ENCODE results near the gene LHPP. TPM values are rescaled to one million over a fixed set of nuclear protein-coding genes. Genes with fewer than 3 reads are reported as not detected.

Gene LHPP
- polyA plus RNA-seq, 2 of the 4 experiments (the other 2 are of a cell fraction), result 14.4 to 18.6 TPM

DNA sequence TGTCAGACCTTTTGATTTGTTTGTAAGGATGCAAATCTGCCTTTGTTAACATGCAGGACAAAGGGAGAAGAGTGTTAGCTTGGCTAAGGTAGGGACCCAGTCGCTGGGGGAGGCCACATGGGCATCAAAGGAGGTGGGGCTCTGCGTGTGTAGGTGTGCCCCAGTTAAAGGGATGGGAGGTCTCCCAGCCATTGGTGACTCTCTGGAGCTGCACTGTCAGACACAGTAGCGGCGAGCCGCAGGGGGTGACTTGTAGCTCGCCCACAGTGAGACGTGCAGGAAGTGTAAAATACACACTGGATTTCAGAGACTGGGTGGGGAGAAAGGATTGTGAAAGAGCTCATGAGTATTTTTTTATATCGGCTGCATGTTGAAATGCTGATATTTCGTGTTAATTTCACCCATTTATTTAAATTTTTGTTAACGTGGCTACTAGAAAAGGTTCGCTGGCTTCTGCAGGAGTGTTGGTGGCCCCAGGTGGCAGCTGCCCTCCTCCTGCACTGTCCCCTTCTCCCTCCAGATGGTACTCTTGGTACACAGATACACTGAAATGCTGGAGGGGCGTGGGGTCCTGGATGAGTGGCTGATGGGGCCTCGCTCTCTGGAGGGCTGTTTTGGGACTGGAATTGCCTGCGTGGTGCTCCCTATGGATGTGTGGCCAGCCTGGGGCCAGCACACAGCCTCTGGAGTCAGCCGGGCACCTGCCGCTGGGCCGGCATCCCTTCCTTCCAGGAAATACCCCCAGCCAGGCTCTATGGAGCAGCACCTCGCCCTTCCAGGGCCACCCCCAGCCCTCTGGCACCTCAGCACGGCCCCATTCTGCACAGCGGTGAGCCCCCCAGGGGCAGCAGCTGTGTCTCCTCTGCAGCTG, 59.2 kb downstream of the LHPP start:
- Histone ChIP-seq H3K4me3 (no peak overlapping the region), H3K9me3 (no peaks in the 10 kb centered on the region), H3K27ac (no peak overlapping the region), H3K4me2 (no peak overlapping the region), H3K4me1 (peaks cover 13% of the 10 kb centered on the region)
- ChIA-PET POLR2A (no interaction called here), CTCF (interaction anchor here (0.7 to 3.0 kb wide), 3 partner anchors 9 to 221 kb away, joined by 3 to 16 read pairs (median 3); no protein-coding TSS in a partner anchor)
- no peak for DNase-seq (ENCODE audit: low read depth in 1 of 2, low spot score in 1 of 2)
- WGBS (ENCODE audit: missing lambda C conversion rate), result 76% methylated on average over 12 of the region's 20 CpGs
- no peak for ATAC-seq
- no peak for FAIRE-seq
- TF ChIP-seq RAD21 (conservative IDR thresholded peaks at IDR 0.05 in 1 of 2, IDR thresholded peaks at IDR 0.05 in 1 of 2) (0 out of 5 replicates have a peak, but pooled peaks of 1 of the 2 experiments have one; percentile 17), EP300 (IDR thresholded peaks at IDR 0.05) (no peak)

DNA sequence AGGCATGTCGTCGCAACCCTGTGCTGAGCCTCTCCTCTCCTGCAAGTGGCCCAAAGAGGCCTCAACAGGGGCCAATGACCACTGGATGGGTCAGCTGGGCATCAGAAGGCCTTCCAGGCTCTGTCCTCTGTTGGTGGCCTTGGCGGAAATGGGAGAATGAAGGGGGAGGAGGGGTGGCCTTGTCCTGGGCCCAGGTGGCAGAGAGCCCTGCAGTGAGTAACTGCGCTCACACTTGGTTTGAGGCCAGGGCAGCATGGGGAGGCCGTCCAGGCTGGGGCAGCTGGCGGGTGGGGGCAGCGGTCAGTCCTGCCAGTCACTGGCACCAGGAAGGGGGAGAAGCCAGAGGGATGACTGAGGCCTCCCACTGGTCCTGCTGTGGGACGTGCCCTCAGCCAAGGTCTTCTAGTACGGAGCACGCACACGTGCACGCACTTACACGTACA, 59.8 kb downstream of the LHPP start:
- ChIA-PET CTCF (interaction anchor here (0.7 to 3.0 kb wide), 2 partner anchors 9 to 30 kb away, joined by 3 to 16 read pairs; no protein-coding TSS in a partner anchor), POLR2A (no interaction called here)
- FAIRE-seq (no peak), ATAC-seq (no peak), DNase-seq (ENCODE audit: low read depth in 1 of 2, low spot score in 1 of 2) (no peak)
- H3K9me3 ChIP-seq, result no peaks in the 10 kb centered on the region
- WGBS (ENCODE audit: missing lambda C conversion rate), result 96% methylated on average over 12 of the region's 13 CpGs
- H3K4me3 ChIP-seq, result no peak overlapping the region
- H3K4me1 ChIP-seq, result peaks cover 13% of the 10 kb centered on the region
- H3K27ac ChIP-seq, result no peak overlapping the region
- no peak overlapping the region for H3K4me2 ChIP-seq
- TF ChIP-seq POLR2A (IDR thresholded peaks at IDR 0.05; ENCODE audit: low read length) (no peak), JUNB (IDR thresholded peaks at IDR 0.05) (no peak), ESRRA (IDR thresholded peaks at IDR 0.05; ENCODE audit: borderline replicate concordance, low read length) (no peak), BHLHE40 (IDR thresholded peaks at IDR 0.05; ENCODE audit: low read depth, low read length) (no peak), NPAS2 (CRISPR knock-in tag; IDR thresholded peaks at IDR 0.05; ENCODE audit: borderline replicate concordance) (no peak), FOXS1 (CRISPR knock-in tag; IDR thresholded peaks at IDR 0.05) (no peak), EP300 (IDR thresholded peaks at IDR 0.05) (no peak), ZSCAN20 (CRISPR knock-in tag; IDR thresholded peaks at IDR 0.05) (no peak), HOXB5 (CRISPR knock-in tag; IDR thresholded peaks at IDR 0.05) (no peak), EHMT2 (IDR thresholded peaks at IDR 0.05; ENCODE audit: low read depth) (no peak), RARB (CRISPR knock-in tag; IDR thresholded peaks at IDR 0.05) (no peak), CEBPB (IDR thresholded peaks at IDR 0.05) (no peak), KDM1A (IDR thresholded peaks at IDR 0.05; ENCODE audit: low read depth) (no peak), ZFP36 (IDR thresholded peaks at IDR 0.05; ENCODE audit: borderline replicate concordance, partially characterized antibody) (no peak), PHF8 (IDR thresholded peaks at IDR 0.05; ENCODE audit: borderline replicate concordance, low read depth) (no peak)
- TF ChIP-seq, protein P1, sequence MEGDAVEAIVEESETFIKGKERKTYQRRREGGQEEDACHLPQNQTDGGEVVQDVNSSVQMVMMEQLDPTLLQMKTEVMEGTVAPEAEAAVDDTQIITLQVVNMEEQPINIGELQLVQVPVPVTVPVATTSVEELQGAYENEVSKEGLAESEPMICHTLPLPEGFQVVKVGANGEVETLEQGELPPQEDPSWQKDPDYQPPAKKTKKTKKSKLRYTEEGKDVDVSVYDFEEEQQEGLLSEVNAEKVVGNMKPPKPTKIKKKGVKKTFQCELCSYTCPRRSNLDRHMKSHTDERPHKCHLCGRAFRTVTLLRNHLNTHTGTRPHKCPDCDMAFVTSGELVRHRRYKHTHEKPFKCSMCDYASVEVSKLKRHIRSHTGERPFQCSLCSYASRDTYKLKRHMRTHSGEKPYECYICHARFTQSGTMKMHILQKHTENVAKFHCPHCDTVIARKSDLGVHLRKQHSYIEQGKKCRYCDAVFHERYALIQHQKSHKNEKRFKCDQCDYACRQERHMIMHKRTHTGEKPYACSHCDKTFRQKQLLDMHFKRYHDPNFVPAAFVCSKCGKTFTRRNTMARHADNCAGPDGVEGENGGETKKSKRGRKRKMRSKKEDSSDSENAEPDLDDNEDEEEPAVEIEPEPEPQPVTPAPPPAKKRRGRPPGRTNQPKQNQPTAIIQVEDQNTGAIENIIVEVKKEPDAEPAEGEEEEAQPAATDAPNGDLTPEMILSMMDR (IDR thresholded peaks at IDR 0.05), result no peak
- TF ChIP-seq, protein P2, sequence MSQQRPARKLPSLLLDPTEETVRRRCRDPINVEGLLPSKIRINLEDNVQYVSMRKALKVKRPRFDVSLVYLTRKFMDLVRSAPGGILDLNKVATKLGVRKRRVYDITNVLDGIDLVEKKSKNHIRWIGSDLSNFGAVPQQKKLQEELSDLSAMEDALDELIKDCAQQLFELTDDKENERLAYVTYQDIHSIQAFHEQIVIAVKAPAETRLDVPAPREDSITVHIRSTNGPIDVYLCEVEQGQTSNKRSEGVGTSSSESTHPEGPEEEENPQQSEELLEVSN (IDR thresholded peaks at IDR 0.05; ENCODE audit: borderline replicate concordance, low read depth), result no peak
- TF ChIP-seq, protein P3, sequence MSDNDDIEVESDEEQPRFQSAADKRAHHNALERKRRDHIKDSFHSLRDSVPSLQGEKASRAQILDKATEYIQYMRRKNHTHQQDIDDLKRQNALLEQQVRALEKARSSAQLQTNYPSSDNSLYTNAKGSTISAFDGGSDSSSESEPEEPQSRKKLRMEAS (IDR thresholded peaks at IDR 0.05), result no peak
